ENCODE measurements around the gene AKR1D1.

The AKR1D1 gene

DNA sequence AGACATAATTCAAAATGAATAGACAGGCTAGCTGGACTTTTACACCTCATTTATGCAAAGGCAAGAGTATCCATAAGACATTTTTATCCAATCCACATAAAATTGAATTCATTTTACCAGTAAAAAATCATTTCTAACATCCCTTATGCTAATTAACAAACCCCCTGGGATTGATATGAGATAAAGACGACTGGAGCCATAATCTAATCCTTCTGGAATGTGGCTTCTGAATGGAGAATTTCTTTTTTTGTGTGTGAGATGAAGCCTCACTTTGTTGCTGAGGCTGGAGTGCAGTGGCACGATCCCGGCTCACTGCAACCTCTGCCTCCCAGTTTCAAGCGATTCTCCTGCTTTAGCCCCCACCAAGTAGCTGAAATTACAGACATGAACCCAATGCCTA lies 90.4 kb downstream of the AKR1D1 start:
- DNase-seq (ENCODE audit: low read depth, low spot score): peak; percentile 16

DNA sequence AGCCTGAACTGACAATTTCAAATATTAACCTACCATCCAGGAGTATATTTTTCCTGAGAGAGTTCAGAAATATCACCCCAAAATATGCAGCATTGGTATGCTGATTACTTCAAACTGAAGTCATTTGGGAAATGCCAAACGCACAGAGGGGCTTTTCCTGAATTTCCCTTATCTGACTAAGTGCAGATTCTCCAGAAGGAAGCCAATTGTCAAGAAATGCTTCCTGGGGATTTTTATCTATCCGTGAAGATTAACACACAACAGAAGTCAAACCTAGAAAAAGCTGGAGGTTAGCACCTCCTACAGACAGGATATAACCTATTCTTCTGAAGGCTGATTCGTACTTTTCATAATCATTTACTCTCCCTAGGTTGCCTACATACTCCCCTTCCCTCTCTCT lies 91.0 kb downstream of the AKR1D1 start:
- peak; percentile 12 for DNase-seq (ENCODE audit: low read depth, low spot score)

GRCh38 chr7:138167869-138168296 lies 91.6 kb downstream of the AKR1D1 start:
- DNase-seq (ENCODE audit: low read depth, low spot score): peak; percentile 70

Measured in ELF-1 (cell line).